Neutrophil (primary cell): Measurements from ENCODE around the gene TNP2.
A peak's percentile ranks its signal among the peaks of the same experiment; 100 is the strongest.

Experiments
- H3K27ac ChIP-seq: fragments of 200-600 bp; sonication (generic); 2 replicates; pipeline ENCODE4 v1.5.1; 2016; ENCODE audit warnings: mild to moderate bottlenecking, moderate library complexity
- H3K27me3 ChIP-seq: fragments of 200-600 bp; sonication (generic); 2 replicates; pipeline ENCODE4 v1.6.0; 2016; ENCODE audit warnings: mild to moderate bottlenecking
- H3K36me3 ChIP-seq: fragments of 200-600 bp; sonication (generic); 2 replicates; pipeline ENCODE4 v1.5.1; 2017
- H3K4me1 ChIP-seq, 2 experiments: fragments of 200-600 bp in 1 of 2; sonication (generic) in 1 of 2; 1 replicate in 1 of 2; 2 replicates in 1 of 2; pipeline versions ENCODE4 v1.5.1 to v1.6.1; 2013 to 2016; ENCODE audit warnings: low read depth in 1 of 2, low read length in 1 of 2, mild to moderate bottlenecking in 1 of 2, moderate library complexity in 1 of 2; ENCODE audit not compliant: control insufficient read depth in 1 of 2, insufficient read depth in 1 of 2
- H3K4me3 ChIP-seq, 2 experiments: fragments of 200-600 bp in 1 of 2; sonication (generic) in 1 of 2; 1 replicate in 1 of 2; 2 replicates in 1 of 2; pipeline ENCODE4 v1.5.1; 2013 to 2016; ENCODE audit warnings: low read depth in 1 of 2, low read length in 1 of 2, mild to moderate bottlenecking in 1 of 2, moderate library complexity in 1 of 2
- H3K9me3 ChIP-seq: fragments of 200-600 bp; sonication (generic); 2 replicates; pipeline ENCODE4 v1.5.1; 2016
- CTCF ChIP-seq: fragments of 200-600 bp; sonication (generic); IDR thresholded peaks from 2 replicates; pipeline ENCODE4 v1.5.1; 2016; ENCODE audit warnings: antibody characterized with exemption

The TNP2 gene

GRCh38 chr16:11257131-11257938 lies 11.8 kb downstream of the TNP2 start:
- H3K27ac ChIP-seq: peak overlapping the region; percentile 91

GRCh38 chr16:11256661-11257130 lies 12.4 kb downstream of the TNP2 start:
- H3K27ac ChIP-seq: peak overlapping the region; percentile 91
- peaks cover 47% of the 10 kb centered on the region for H3K27me3 ChIP-seq
- TF ChIP-seq CTCF: no peak
- H3K4me3 ChIP-seq: peak overlapping the region; percentile 83 to 95
- H3K36me3 ChIP-seq: no peaks in the 10 kb centered on the region
- no peaks in the 10 kb centered on the region for H3K9me3 ChIP-seq
- H3K4me1 ChIP-seq: peaks cover 20 to 30% of the 10 kb centered on the region in 2 experiments

More at GRCh38 chr16:11257131-11257938, 11.8 kb downstream of the TNP2 start:
- Histone ChIP-seq H3K9me3 (no peaks in the 10 kb centered on the region), H3K27me3 (peaks cover 40% of the 10 kb centered on the region), H3K36me3 (no peaks in the 10 kb centered on the region), H3K4me1 (peaks cover 20 to 30% of the 10 kb centered on the region in 2 experiments), H3K4me3 (peak overlapping the region; percentile 83 to 95)
- peak; percentile 58 for TF ChIP-seq CTCF

DNA sequence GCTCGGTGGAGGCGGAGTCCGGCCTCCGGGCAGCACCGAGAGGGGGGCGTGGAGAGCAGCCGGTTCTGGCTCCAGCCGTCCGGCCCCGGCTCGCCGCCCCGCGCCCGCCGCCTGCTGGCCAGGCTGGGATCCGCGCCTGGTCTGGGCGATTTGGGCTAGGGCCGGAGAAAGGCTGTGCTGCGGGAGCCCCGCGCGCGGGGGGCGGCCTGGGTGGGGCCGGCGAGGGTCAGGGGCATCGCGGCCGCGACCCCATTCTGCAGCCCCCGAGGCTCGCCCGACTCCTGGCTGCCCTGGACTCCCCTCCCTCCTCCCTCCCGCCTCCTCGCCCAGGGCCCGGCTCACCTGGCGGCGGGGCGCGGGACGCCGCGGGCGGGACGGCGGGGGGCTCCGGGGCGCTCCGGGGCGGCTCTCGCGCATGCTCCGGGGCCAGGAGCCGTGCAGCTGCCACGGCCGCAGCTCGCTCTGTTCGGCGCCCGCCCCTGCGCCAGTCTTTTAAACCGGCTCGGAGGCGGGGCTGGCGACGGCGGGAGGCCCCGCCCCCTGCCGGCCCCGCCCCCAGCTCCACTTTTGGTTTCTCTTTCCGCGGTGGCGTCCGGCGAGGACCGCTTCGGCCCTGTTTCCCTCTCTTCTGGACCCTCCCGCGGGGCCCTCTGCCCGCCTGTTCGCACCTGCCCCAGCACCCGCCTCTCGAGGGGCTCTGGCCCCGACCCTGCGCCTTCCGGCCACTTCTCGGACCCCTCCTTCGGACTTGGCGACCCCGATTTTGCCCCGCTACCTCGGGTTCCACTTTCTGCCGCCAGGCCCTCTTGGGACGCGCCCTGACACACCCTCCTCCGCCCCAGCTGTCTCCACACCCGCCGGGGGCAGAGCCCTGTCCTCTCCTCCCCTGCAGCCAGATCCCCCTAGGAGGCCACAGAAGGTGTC lies 13.1 kb downstream of the TNP2 start, which contains the start of gene SOCS1:
Gene SOCS1, minus strand, starts transcription at position 468 of the 924 bp plus-strand sequence. CDS start 726 bp downstream, outside the sequence.
- peaks cover 52% of the 10 kb centered on the region for H3K27me3 ChIP-seq
- peak within 1 kb of the TSS; percentile 91 for H3K27ac ChIP-seq
- H3K9me3 ChIP-seq: no peaks in the 10 kb centered on the region
- H3K4me1 ChIP-seq: peaks cover 20 to 30% of the 10 kb centered on the region in 2 experiments
- H3K4me3 ChIP-seq: peak within 1 kb of the TSS; percentile 83 to 95
- peak; percentile 97 for TF ChIP-seq CTCF
- no peaks in the 10 kb centered on the region for H3K36me3 ChIP-seq

- no peaks in the 10 kb centered on the region for H3K36me3 ChIP-seq
- peaks cover 20 to 30% of the 10 kb centered on the region in 2 experiments for H3K4me1 ChIP-seq
- H3K4me3 ChIP-seq: peak overlapping the region; percentile 83 to 95
- H3K27me3 ChIP-seq: peaks cover 52% of the 10 kb centered on the region
- H3K27ac ChIP-seq: peak overlapping the region; percentile 91
- no peak for TF ChIP-seq CTCF
- no peaks in the 10 kb centered on the region for H3K9me3 ChIP-seq
These were observed 14.0 kb downstream of the TNP2 start for GRCh38 chr16:11254913-11255736.
